ENCODE data around the gene EP300.
A peak's percentile ranks its signal among the peaks of the same experiment; 100 is the strongest.
"Not testable (repeated sequence)": the region's sequence is repeated elsewhere in the genome, so short reads cannot be mapped to it uniquely, and the experiment has no call there.

EP300 gene

DNA sequence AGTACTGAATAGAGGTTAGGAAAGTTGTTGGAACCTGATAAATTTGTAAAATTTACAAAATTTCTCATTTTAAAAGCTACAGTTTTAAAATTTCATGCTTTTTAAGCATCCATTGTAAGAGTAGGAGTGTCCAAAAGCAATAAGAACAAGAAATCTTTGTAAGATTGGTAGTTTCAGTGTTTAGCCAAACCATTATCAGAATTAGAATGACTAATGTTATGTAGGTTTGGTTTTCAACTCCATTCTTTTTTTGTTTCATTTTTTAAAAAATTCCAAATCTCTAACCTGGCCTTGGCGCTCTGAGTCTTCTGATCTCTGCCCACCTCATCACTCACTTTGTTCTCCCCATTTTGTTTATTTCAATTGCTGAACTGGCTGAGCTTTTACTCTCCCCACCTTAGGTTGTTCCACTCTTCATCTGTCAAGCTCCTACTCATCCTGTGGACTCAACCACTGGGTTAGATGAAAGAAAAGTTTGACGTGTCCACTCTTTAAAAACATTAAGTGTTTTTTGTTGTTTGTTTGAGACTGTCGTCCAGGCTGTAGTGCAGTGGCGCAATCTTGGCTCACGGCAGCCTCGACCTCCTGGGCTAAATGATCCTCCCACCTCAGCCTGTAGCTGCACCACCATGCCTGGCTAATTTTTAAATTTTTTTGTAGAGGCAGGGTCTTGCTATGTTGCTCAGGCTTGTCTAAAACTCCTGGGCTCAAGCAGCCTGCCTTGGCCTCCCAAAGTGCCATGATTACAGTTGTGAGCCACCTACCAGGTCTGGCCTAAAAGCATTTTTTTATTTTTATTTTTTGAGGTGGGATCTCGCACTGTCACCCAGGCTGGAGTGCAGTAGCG is 14.0 kb downstream of the EP300 start:
- Histone ChIP-seq H3K9ac (ENCODE audit: low read length in 5 of 5) (no peak overlapping the region), H3K27me3 (ENCODE audit: control insufficient read depth in 5 of 5, insufficient read depth in 4 of 5, low read length in 5 of 5) (no peaks in the 10 kb centered on the region), H3K27ac (ENCODE audit: low read depth, low read length) (peak overlapping the region; percentile 55), H3K36me3 (ENCODE audit: control insufficient read depth in 5 of 5, insufficient read depth in 5 of 5, low read length in 5 of 5) (peaks cover 3 to 14% (median 9%) of the 10 kb centered on the region in 5 donors), H3K4me3 (ENCODE audit: low read depth in 1 of 5, low read length in 5 of 5) (no peak overlapping the region), H3K9me3 (ENCODE audit: control insufficient read depth in 5 of 5, low read length in 5 of 5) (no peaks in the 10 kb centered on the region), H3K4me1 (ENCODE audit: control insufficient read depth in 5 of 5, insufficient read depth in 5 of 5, low read length in 5 of 5) (peaks cover 0 to 30% (median 20%) of the 10 kb centered on the region in 5 donors)

DNA sequence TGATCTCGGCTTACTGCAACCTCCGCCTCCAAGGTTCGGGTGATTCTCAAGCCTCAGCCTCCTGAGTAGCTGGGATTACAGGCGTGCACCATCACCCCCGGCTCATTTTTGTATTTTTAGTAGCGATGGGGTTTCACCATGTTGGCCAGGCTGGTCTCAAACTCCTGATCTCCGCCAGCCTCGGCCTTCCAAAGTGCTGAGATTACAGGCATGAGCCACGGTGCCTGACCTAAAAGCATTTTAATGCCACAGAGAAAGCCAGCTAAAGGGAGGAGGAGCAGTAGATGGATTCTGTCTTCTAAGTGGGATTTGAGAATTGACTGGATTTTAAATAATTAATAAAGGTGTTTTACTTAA is 14.6 kb downstream of the EP300 start:
- H3K9ac ChIP-seq (ENCODE audit: low read length in 5 of 5), result peak overlapping the region in 1 of 5 donors; percentile 10
- H3K9me3 ChIP-seq (ENCODE audit: control insufficient read depth in 5 of 5, low read length in 5 of 5); H3K27me3 ChIP-seq (ENCODE audit: control insufficient read depth in 5 of 5, insufficient read depth in 4 of 5, low read length in 5 of 5); H3K4me3 ChIP-seq (ENCODE audit: low read depth in 1 of 5, low read length in 5 of 5); H3K27ac ChIP-seq (ENCODE audit: low read depth, low read length): not testable (repeated sequence)
- H3K4me1 ChIP-seq (ENCODE audit: control insufficient read depth in 5 of 5, insufficient read depth in 5 of 5, low read length in 5 of 5), result peaks cover 0 to 29% (median 19%) of the 10 kb centered on the region in 5 donors
- H3K36me3 ChIP-seq (ENCODE audit: control insufficient read depth in 5 of 5, insufficient read depth in 5 of 5, low read length in 5 of 5), result peaks cover 3 to 16% (median 9%) of the 10 kb centered on the region in 5 donors

DNA sequence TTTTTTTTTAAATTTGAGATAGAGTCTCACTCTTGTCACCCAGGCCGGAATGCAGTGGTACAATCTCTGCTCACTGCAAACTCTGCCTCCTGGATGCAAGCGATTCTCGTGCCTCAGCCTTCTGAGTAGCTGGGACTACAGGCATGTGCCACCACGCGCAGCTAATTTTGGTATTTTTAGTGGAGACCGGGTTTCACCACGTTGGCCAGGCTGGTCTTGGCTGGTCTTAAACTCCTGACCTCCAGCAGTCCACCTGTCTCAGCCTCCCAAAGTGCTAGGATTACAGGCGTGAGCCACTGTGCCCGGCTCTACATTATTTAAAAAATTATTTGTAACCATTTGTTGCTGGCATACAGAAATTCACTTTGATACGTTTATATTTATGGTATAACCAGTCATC is 18.6 kb downstream of the EP300 start:
- H3K36me3 ChIP-seq (ENCODE audit: control insufficient read depth in 5 of 5, insufficient read depth in 5 of 5, low read length in 5 of 5), result peaks cover 3 to 19% (median 11%) of the 10 kb centered on the region in 5 donors
- H3K9ac ChIP-seq (ENCODE audit: low read length in 5 of 5), result no peak overlapping the region
- H3K4me1 ChIP-seq (ENCODE audit: control insufficient read depth in 5 of 5, insufficient read depth in 5 of 5, low read length in 5 of 5), result peaks cover 0 to 21% (median 13%) of the 10 kb centered on the region in 5 donors
- H3K27me3 ChIP-seq (ENCODE audit: control insufficient read depth in 5 of 5, insufficient read depth in 4 of 5, low read length in 5 of 5), result no peaks in the 10 kb centered on the region
- no peaks in the 10 kb centered on the region for H3K9me3 ChIP-seq (ENCODE audit: control insufficient read depth in 5 of 5, low read length in 5 of 5)
- H3K4me3 ChIP-seq (ENCODE audit: low read depth in 1 of 5, low read length in 5 of 5), result no peak overlapping the region
- no peak overlapping the region for H3K27ac ChIP-seq (ENCODE audit: low read depth, low read length)

DNA sequence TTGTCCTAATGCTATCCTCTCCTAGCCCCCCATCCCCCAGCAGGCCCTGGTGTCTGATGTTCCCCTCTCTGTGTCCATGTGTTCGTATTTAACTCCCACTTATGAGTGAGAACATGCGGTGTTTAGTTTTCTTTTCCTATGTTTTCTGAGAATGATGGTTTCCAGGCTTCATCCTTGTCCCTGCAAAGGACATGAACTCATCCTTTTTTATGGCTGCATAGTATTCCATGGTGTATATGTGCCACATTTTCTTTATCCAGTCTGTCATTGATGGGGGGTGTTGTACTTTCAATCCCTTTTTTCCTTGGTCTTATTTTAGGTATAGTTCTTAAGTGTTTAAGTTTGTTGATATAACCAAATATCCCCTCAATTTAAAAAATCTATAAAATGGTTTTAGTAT is 23.9 kb downstream of the EP300 start:
- Histone ChIP-seq H3K9ac (ENCODE audit: low read length in 5 of 5) (no peak overlapping the region), H3K27ac (ENCODE audit: low read depth, low read length) (no peak overlapping the region), H3K4me3 (ENCODE audit: low read depth in 1 of 5, low read length in 5 of 5) (no peak overlapping the region), H3K9me3 (ENCODE audit: control insufficient read depth in 5 of 5, low read length in 5 of 5) (no peaks in the 10 kb centered on the region), H3K4me1 (ENCODE audit: control insufficient read depth in 5 of 5, insufficient read depth in 5 of 5, low read length in 5 of 5) (peaks cover 0 to 9% (median 5%) of the 10 kb centered on the region in 5 donors), H3K27me3 (ENCODE audit: control insufficient read depth in 5 of 5, insufficient read depth in 4 of 5, low read length in 5 of 5) (no peaks in the 10 kb centered on the region), H3K36me3 (ENCODE audit: control insufficient read depth in 5 of 5, insufficient read depth in 5 of 5, low read length in 5 of 5) (peaks cover 10 to 51% (median 26%) of the 10 kb centered on the region in 5 donors)

DNA sequence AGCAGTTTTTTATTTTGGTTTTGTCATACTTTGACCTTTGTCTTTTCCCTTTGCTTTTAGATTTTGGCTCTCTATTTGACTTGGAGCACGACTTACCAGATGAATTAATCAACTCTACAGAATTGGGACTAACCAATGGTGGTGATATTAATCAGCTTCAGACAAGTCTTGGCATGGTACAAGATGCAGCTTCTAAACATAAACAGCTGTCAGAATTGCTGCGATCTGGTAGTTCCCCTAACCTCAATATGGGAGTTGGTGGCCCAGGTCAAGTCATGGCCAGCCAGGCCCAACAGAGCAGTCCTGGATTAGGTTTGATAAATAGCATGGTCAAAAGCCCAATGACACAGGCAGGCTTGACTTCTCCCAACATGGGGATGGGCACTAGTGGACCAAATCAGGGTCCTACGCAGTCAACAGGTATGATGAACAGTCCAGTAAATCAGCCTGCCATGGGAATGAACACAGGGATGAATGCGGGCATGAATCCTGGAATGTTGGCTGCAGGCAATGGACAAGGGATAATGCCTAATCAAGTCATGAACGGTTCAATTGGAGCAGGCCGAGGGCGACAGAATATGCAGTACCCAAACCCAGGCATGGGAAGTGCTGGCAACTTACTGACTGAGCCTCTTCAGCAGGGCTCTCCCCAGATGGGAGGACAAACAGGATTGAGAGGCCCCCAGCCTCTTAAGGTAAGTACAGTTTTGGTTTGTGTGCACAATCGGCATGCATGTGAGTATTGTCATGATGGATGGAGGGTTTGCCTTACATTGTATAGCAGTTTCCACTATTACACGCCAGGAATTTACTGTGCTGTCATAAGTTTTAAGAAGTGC is 25.0 kb downstream of the EP300 start:
- no peak overlapping the region for H3K27ac ChIP-seq (ENCODE audit: low read depth, low read length)
- H3K4me1 ChIP-seq (ENCODE audit: control insufficient read depth in 5 of 5, insufficient read depth in 5 of 5, low read length in 5 of 5), result peaks cover 0 to 9% (median 5%) of the 10 kb centered on the region in 5 donors
- H3K27me3 ChIP-seq (ENCODE audit: control insufficient read depth in 5 of 5, insufficient read depth in 4 of 5, low read length in 5 of 5), result no peaks in the 10 kb centered on the region
- H3K36me3 ChIP-seq (ENCODE audit: control insufficient read depth in 5 of 5, insufficient read depth in 5 of 5, low read length in 5 of 5), result peaks cover 10 to 45% (median 29%) of the 10 kb centered on the region in 5 donors
- no peak overlapping the region for H3K4me3 ChIP-seq (ENCODE audit: low read depth in 1 of 5, low read length in 5 of 5)
- H3K9me3 ChIP-seq (ENCODE audit: control insufficient read depth in 5 of 5, low read length in 5 of 5), result no peaks in the 10 kb centered on the region
- H3K9ac ChIP-seq (ENCODE audit: low read length in 5 of 5), result no peak overlapping the region

DNA sequence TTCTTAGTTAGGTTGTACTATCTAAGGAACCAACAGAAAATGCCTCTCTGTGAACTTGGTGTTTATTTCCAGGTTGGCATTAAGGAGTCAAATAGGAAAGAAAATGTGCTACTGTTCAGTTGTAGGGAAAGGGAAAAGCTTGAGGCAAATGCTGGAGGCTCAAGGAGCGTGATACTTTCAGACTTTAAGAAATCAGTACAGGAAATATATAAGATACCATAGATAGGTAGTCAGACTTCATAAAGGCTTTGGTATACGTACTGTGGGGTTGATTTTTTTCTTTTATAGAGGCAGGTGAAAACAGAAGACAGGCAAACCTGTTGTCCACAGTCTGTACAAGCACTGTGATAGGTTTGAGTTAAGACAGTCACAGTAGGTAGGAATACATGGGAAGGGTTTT is 30.8 kb downstream of the EP300 start:
- Histone ChIP-seq H3K9ac (ENCODE audit: low read length in 5 of 5) (no peak overlapping the region), H3K36me3 (ENCODE audit: control insufficient read depth in 5 of 5, insufficient read depth in 5 of 5, low read length in 5 of 5) (peaks cover 20 to 60% (median 44%) of the 10 kb centered on the region in 5 donors), H3K4me3 (ENCODE audit: low read depth in 1 of 5, low read length in 5 of 5) (no peak overlapping the region)

DNA sequence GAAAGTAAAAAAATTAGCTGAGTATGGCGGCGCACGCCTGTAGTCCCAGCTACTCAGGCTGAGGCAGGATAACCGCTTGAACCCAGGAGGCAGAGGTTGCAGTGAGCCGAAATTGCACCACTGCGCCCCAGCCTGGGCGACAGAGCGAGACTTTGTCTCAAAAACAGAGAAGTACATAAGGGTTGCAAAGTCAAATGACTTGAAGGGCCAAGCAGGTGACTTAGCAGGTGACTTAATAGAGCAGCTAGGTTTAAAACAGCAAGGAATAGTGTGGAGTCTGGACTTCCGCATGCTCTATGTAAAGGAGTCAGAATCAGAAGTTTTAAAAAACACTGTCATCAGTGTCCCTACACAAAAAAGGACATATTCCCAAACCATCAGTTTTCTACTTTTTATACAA is 31.7 kb downstream of the EP300 start:
- Histone ChIP-seq H3K9me3 (ENCODE audit: control insufficient read depth in 5 of 5, low read length in 5 of 5) (no peaks in the 10 kb centered on the region), H3K36me3 (ENCODE audit: control insufficient read depth in 5 of 5, insufficient read depth in 5 of 5, low read length in 5 of 5) (peaks cover 17 to 59% (median 45%) of the 10 kb centered on the region in 5 donors), H3K27me3 (ENCODE audit: control insufficient read depth in 5 of 5, insufficient read depth in 4 of 5, low read length in 5 of 5) (no peaks in the 10 kb centered on the region), H3K4me1 (ENCODE audit: control insufficient read depth in 5 of 5, insufficient read depth in 5 of 5, low read length in 5 of 5) (no peaks in the 10 kb centered on the region), H3K9ac (ENCODE audit: low read length in 5 of 5) (no peak overlapping the region), H3K27ac (ENCODE audit: low read depth, low read length) (no peak overlapping the region), H3K4me3 (ENCODE audit: low read depth in 1 of 5, low read length in 5 of 5) (no peak overlapping the region)

More for the DNA sequence above, 30.8 kb downstream of the EP300 start:
- no peaks in the 10 kb centered on the region for H3K27me3 ChIP-seq (ENCODE audit: control insufficient read depth in 5 of 5, insufficient read depth in 4 of 5, low read length in 5 of 5)
- H3K4me1 ChIP-seq (ENCODE audit: control insufficient read depth in 5 of 5, insufficient read depth in 5 of 5, low read length in 5 of 5), result no peaks in the 10 kb centered on the region
- H3K9me3 ChIP-seq (ENCODE audit: control insufficient read depth in 5 of 5, low read length in 5 of 5), result no peaks in the 10 kb centered on the region
- H3K27ac ChIP-seq (ENCODE audit: low read depth, low read length), result no peak overlapping the region

DNA sequence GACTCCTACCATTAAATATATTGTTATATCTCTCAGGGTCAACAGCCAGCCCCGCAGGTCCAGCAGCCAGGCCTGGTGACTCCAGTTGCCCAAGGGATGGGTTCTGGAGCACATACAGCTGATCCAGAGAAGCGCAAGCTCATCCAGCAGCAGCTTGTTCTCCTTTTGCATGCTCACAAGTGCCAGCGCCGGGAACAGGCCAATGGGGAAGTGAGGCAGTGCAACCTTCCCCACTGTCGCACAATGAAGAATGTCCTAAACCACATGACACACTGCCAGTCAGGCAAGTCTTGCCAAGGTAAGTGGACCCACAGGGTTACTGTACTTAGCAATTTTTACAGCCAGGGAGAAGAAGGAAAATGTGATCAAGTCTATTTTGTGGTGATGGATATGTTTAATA is 35.1 kb downstream of the EP300 start:
- Histone ChIP-seq H3K9me3 (ENCODE audit: control insufficient read depth in 5 of 5, low read length in 5 of 5) (no peaks in the 10 kb centered on the region), H3K4me3 (ENCODE audit: low read depth in 1 of 5, low read length in 5 of 5) (no peak overlapping the region), H3K27me3 (ENCODE audit: control insufficient read depth in 5 of 5, insufficient read depth in 4 of 5, low read length in 5 of 5) (no peaks in the 10 kb centered on the region), H3K9ac (ENCODE audit: low read length in 5 of 5) (no peak overlapping the region), H3K27ac (ENCODE audit: low read depth, low read length) (no peak overlapping the region), H3K4me1 (ENCODE audit: control insufficient read depth in 5 of 5, insufficient read depth in 5 of 5, low read length in 5 of 5) (no peaks in the 10 kb centered on the region), H3K36me3 (ENCODE audit: control insufficient read depth in 5 of 5, insufficient read depth in 5 of 5, low read length in 5 of 5) (peaks cover 36 to 69% (median 62%) of the 10 kb centered on the region in 5 donors)

DNA sequence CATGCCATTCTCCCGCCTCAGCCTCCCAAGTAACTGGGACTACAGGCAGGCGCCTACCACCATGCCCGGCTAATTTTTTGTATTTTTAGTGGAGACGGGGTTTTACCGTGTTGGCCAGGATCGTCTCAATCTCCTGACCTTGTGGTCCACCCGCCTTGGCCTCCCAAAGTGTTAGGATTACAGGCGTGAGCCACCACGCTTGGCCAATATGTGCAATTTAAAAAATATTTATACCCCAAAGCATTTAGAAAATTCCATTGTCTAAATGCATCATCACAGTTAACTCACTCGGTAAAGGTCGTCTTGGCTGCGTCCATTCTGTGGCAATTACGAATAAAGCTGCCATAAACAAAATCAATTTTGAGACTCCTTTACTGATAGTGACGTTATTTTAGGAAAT is 36.2 kb downstream of the EP300 start:
- no peaks in the 10 kb centered on the region for H3K4me1 ChIP-seq (ENCODE audit: control insufficient read depth in 5 of 5, insufficient read depth in 5 of 5, low read length in 5 of 5)
- H3K27me3 ChIP-seq (ENCODE audit: control insufficient read depth in 5 of 5, insufficient read depth in 4 of 5, low read length in 5 of 5), result no peaks in the 10 kb centered on the region
- no peak overlapping the region for H3K27ac ChIP-seq (ENCODE audit: low read depth, low read length)
- H3K9ac ChIP-seq (ENCODE audit: low read length in 5 of 5), result no peak overlapping the region
- H3K36me3 ChIP-seq (ENCODE audit: control insufficient read depth in 5 of 5, insufficient read depth in 5 of 5, low read length in 5 of 5), result peaks cover 36 to 72% (median 70%) of the 10 kb centered on the region in 5 donors
- no peaks in the 10 kb centered on the region for H3K9me3 ChIP-seq (ENCODE audit: control insufficient read depth in 5 of 5, low read length in 5 of 5)
- no peak overlapping the region for H3K4me3 ChIP-seq (ENCODE audit: low read depth in 1 of 5, low read length in 5 of 5)

DNA sequence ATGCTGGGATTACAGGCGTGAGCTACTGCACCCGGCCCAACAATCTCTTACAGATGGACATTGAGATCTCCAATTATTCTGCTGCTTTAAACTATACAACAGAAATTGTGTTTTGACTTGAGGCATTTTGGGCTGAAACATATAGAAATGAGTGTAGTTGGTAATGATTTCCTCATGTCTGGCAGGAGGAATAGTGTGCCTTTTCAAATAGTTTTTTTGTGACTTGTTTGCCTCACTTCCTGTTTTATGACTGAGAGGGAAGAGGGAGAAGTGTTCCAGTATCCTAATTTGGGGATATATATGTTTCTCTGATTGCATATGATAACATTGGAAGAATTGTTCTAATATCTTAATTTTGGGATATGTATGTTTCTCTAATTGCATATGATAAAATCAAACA is 40.2 kb downstream of the EP300 start:
- Histone ChIP-seq H3K4me3 (ENCODE audit: low read depth in 1 of 5, low read length in 5 of 5) (no peak overlapping the region), H3K36me3 (ENCODE audit: control insufficient read depth in 5 of 5, insufficient read depth in 5 of 5, low read length in 5 of 5) (peaks cover 33 to 84% (median 79%) of the 10 kb centered on the region in 5 donors), H3K9me3 (ENCODE audit: control insufficient read depth in 5 of 5, low read length in 5 of 5) (no peaks in the 10 kb centered on the region), H3K9ac (ENCODE audit: low read length in 5 of 5) (peak overlapping the region in 1 of 5 donors; percentile 21), H3K4me1 (ENCODE audit: control insufficient read depth in 5 of 5, insufficient read depth in 5 of 5, low read length in 5 of 5) (no peaks in the 10 kb centered on the region), H3K27ac (ENCODE audit: low read depth, low read length) (no peak overlapping the region), H3K27me3 (ENCODE audit: control insufficient read depth in 5 of 5, insufficient read depth in 4 of 5, low read length in 5 of 5) (no peaks in the 10 kb centered on the region)
